Fibroblast of gingiva (primary cell): ENCODE results near the gene TLR5.

Source experiments
- DNase-seq: peaks from one replicate; pipeline ENCODE4 v3.0.0-alpha.2; 2011; ENCODE audit warnings: low read depth

TLR5 gene

DNA sequence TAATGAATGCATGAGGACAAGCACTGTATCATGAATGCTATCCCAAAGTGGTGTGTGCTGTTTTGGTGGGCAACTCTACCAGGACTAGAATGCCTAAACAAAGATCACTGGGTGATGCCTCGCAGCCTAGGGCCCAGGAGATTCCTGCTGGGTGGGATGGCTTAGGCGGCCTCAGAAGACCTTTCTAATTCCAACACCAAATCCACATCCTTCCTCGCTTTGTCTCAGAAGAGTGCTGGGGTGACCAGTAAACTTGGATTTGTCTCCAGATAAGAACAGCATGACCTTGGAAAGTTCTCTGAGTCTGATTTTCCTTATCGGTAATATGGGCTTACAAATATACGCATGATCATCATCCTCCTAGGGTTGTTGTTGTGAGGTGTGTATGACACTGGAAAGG, 76.6 kb downstream of the TLR5 start:
- no peak for DNase-seq

GRCh38 chr1:223062177-223062576, 80.9 kb downstream of the TLR5 start:
- DNase-seq, result peak; percentile 14

DNA sequence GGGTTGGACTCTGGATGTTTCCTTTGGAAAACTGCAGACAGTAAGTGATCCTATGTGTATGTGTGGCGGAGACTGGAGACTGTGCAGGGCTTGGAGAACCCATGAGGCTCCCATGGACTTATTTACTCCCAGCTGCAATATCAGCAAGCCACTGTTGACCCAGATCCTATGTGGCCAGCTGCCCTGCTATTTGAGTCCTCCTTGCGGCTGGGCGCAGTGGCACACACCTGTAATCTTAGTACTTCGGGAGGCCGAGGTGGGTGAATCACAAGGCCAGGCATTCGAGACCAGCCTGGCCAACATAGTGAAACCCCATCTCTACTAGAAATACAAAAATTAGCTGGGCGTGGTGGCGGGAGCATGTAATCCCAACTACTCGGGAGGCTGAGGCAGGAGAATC, 83.5 kb downstream of the TLR5 start:
- DNase-seq, result no peak
